ENCODE data around the gene CTNNA2.
A peak's percentile ranks its signal among the peaks of the same experiment; 100 is the strongest.

The CTNNA2 gene

DNA sequence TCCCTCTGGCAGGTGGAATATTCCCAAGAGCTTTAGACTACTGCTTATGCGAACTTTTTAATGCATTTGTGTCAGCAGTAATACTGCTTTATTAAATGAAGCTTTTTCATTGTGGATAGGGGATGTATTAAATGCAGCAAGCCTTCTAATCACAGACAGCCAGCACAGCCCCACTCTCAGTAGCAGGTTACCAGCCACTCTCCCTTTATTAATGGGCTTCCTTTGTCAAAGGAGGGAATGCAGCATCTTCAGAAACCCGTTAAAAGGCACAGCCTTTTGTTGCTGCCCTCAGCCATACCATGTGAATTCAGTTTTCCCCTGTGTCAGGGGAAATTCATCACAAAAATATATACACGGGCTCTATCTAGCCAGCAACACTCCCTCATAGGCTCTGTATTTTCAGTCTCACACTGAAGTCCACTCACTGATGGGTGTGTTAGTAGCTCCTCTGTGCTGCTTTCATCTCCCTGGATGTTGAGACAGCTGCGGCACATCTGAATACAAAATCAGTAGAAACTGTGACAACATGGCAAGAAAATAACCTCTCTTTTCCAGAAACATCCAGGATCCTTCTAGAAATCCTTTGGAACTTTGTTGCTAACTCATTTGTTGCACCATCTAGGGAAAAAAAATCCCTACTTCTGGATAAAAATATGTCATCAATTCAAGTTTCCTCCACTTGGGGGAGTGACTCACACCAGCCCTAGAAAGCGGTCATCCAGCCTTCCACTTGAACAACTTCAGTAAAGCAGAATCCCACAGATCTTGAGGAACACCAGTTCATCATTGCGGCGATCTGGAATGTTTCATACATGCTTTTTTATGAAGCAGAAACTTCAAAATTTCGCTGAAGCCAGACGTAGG, 743.3 kb downstream of the CTNNA2 start:
- TF ChIP-seq, protein P1, sequence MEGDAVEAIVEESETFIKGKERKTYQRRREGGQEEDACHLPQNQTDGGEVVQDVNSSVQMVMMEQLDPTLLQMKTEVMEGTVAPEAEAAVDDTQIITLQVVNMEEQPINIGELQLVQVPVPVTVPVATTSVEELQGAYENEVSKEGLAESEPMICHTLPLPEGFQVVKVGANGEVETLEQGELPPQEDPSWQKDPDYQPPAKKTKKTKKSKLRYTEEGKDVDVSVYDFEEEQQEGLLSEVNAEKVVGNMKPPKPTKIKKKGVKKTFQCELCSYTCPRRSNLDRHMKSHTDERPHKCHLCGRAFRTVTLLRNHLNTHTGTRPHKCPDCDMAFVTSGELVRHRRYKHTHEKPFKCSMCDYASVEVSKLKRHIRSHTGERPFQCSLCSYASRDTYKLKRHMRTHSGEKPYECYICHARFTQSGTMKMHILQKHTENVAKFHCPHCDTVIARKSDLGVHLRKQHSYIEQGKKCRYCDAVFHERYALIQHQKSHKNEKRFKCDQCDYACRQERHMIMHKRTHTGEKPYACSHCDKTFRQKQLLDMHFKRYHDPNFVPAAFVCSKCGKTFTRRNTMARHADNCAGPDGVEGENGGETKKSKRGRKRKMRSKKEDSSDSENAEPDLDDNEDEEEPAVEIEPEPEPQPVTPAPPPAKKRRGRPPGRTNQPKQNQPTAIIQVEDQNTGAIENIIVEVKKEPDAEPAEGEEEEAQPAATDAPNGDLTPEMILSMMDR (IDR thresholded peaks at IDR 0.05; ENCODE audit: insufficient read depth, low read depth, low read length, missing control alignments): peak; percentile 19
- H3K4me3 ChIP-seq (ENCODE audit: low read depth, low read length): no peak overlapping the region
- peak; percentile 4 for DNase-seq (ENCODE audit: low read depth)

DNA sequence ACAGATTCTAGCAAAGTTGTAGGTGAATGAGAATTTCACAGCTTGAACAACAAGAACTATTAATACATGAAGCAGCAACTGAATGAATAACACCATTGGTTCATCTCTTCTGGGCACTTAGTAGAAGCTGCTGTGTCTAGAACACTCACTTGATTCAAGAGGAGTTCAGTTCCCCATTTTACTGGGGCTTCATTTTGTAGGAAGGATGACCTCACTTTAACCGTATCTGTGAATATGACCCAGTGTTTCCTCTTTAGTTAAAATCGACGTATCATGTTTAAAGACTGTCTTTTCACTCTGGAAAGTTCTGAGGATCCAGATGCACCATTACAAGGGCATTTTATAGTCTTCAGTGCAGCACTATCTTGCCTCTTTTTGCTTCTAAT, 743.9 kb downstream of the CTNNA2 start:
- no peak overlapping the region for H3K4me3 ChIP-seq (ENCODE audit: low read depth, low read length)
- no peak for DNase-seq (ENCODE audit: low read depth)
- TF ChIP-seq, protein P1 (IDR thresholded peaks at IDR 0.05; ENCODE audit: insufficient read depth, low read depth, low read length, missing control alignments): no peak

DNA sequence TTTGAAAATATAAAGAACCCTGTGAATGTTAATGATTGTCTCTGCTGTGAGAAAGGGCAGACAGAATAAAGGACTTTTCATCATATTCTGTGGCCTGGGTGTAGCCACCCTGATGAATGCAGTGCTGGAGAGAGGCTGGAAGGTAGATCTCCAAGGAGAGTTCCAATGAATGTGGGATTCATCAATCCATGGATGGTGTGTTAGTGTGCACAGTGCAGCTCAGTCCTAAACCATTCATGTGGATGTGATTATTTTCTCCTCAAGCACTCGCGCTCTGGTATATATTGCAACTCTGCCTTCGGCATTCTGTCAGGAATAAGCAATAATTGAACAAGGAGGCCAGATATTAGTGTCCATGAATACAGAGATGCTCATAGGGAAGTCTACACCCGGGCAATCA, 744.6 kb downstream of the CTNNA2 start:
- DNase-seq (ENCODE audit: low read depth): no peak
- TF ChIP-seq, protein P1 (IDR thresholded peaks at IDR 0.05; ENCODE audit: insufficient read depth, low read depth, low read length, missing control alignments): no peak
- H3K4me3 ChIP-seq (ENCODE audit: low read depth, low read length): no peak overlapping the region

DNA sequence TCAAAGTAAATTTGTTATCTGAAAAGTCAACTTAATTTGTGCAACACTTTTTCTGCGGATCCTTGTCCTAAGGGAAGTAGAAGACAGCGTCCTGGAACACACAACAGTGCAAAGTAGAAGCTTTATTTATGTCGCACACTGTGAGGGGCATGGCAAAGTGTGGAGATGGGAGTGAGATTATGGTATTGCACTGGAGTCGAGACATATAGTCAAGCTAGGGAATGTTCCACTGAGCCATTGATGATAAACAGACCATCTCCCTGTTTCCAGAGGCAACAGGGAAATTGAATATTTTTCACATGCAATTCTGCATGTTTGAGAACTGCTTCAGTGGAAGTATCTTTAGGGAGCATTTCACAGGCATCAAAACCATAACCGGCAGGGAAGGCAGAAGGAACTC, 745.5 kb downstream of the CTNNA2 start:
- no peak overlapping the region for H3K4me3 ChIP-seq (ENCODE audit: low read depth, low read length)
- no peak for DNase-seq (ENCODE audit: low read depth)
- TF ChIP-seq, protein P1 (IDR thresholded peaks at IDR 0.05; ENCODE audit: insufficient read depth, low read depth, low read length, missing control alignments): no peak

DNA sequence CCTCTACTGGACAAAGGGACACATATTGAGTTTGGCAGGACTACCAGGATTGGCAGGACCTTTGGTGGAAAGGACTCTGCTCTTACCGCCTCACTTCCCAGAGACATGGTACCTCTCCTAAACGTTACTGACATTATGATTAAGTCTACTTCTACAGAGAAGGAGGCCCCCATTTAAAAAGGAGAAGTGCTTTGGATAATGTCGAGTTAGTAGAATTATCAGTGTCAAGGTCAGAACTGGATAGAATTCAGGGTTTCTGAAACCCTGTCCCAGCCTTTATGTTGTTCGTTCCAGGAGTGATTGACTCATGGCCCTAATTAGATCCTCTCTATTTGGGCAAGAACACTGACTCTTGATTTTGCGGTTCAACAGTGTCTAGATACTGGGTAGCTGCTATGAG, 745.9 kb downstream of the CTNNA2 start:
- no peak overlapping the region for H3K4me3 ChIP-seq (ENCODE audit: low read depth, low read length)
- no peak for DNase-seq (ENCODE audit: low read depth)
- TF ChIP-seq, protein P1 (IDR thresholded peaks at IDR 0.05; ENCODE audit: insufficient read depth, low read depth, low read length, missing control alignments): no peak

DNA sequence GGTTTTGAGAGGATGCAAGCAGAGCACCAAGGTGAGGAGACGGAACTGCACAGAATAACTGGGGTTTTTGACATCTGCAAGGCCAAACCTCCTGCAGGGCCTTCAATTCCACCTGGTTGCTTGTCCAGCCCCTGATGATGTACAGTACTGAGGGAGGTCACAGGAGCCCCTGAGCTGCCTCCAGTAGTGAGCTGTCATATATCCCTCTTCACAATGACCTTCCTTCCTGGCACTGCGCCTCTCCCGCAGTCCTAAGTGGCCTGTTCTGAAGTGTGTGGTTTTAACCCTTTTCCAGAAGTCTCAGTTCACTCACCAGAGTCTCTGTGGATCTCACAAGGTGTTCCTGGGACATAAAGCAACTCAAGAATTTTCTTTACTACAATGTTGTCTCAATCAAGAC, 746.4 kb downstream of the CTNNA2 start:
- DNase-seq (ENCODE audit: low read depth): no peak
- H3K4me3 ChIP-seq (ENCODE audit: low read depth, low read length): no peak overlapping the region
- TF ChIP-seq, protein P1 (IDR thresholded peaks at IDR 0.05; ENCODE audit: insufficient read depth, low read depth, low read length, missing control alignments): no peak

DNA sequence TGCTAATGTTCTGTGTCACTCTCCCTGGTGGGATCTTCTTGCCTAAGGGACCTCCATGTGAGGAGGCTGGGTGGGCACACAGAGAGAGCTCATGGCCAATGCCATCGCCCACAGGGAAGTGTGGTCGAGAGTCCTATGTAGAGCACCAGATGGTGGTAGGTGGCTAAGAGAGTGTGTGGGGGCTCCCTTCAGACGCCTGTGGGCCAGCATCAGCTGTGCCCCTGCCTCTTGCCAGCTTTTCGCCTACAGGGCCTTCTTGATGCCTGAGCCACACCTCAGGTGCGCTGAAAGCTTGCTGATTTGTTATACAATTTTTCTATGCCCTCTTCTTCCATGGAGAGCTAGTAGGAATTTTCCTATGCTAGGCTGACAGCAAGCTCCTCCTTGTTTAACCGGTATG, 753.4 kb downstream of the CTNNA2 start:
- TF ChIP-seq, protein P1 (IDR thresholded peaks at IDR 0.05; ENCODE audit: insufficient read depth, low read depth, low read length, missing control alignments): no peak
- no peak for DNase-seq (ENCODE audit: low read depth)
- no peak overlapping the region for H3K4me3 ChIP-seq (ENCODE audit: low read depth, low read length)
